ENCODE results near the gene REC8. TPM values are rescaled to one million over a fixed set of nuclear protein-coding genes. Genes with fewer than 3 reads are reported as not detected.

Gene REC8
- total and polyA plus RNA-seq, 2 of the 13 experiments (the other 11 are each of a cell fraction or from before 2014, with no cell fraction given): 3.4 to 14.7 TPM

GRCh38 chr14:24135834-24136683 lies 35.8 kb upstream of the REC8 start, which contains the start of gene PSME1 (continued):
- TF ChIP-seq SKIL (CRISPR knock-in tag; IDR thresholded peaks at IDR 0.05; ENCODE audit: borderline replicate concordance): no peak
- TF ChIP-seq TSC22D2 (CRISPR knock-in tag; IDR thresholded peaks at IDR 0.05; ENCODE audit: borderline replicate concordance): peak; percentile 79
- TF ChIP-seq ZNF430 (CRISPR knock-in tag; IDR thresholded peaks at IDR 0.05): no peak
- TF ChIP-seq ZBTB25 (CRISPR knock-in tag; IDR thresholded peaks at IDR 0.05): no peak
- peak; percentile 79; the same call in 1 of the 2 replicates for TF ChIP-seq ZBTB1 (CRISPR knock-in tag; IDR thresholded peaks at IDR 0.05; ENCODE audit: borderline replicate concordance)
- no peak for TF ChIP-seq ZNF562 (CRISPR knock-in tag; IDR thresholded peaks at IDR 0.05; ENCODE audit: borderline replicate concordance)
- no peak for TF ChIP-seq TEF (CRISPR knock-in tag; IDR thresholded peaks at IDR 0.05)
- peak; percentile 89 for TF ChIP-seq CHD2 (IDR thresholded peaks at IDR 0.05; ENCODE audit: low read depth, low read length)
- TF ChIP-seq ARNTL (CRISPR knock-in tag; IDR thresholded peaks at IDR 0.05): no peak
- TF ChIP-seq REPIN1 (CRISPR knock-in tag; IDR thresholded peaks at IDR 0.05; ENCODE audit: borderline replicate concordance, low read depth): peak; percentile 15; the same call in 1 of the 2 replicates
- no peak for TF ChIP-seq ELK4 (CRISPR knock-in tag; IDR thresholded peaks at IDR 0.05; ENCODE audit: borderline replicate concordance)
- no peak for TF ChIP-seq POLR2AphosphoS2 (IDR thresholded peaks at IDR 0.05; ENCODE audit: low read depth, low read length)
- TF ChIP-seq ZNF784 (CRISPR knock-in tag; IDR thresholded peaks at IDR 0.05; ENCODE audit: borderline replicate concordance): no peak
- peak; percentile 82; the same call in 1 of the 2 replicates for TF ChIP-seq ZNF543 (CRISPR knock-in tag; IDR thresholded peaks at IDR 0.05)
- no peak for TF ChIP-seq SNAPC5 (CRISPR knock-in tag; IDR thresholded peaks at IDR 0.05; ENCODE audit: borderline replicate concordance)
- peak; percentile 84 for TF ChIP-seq ELF1 (CRISPR knock-in tag; IDR thresholded peaks at IDR 0.05)
- TF ChIP-seq RBFOX2 (IDR thresholded peaks at IDR 0.05; ENCODE audit: low read depth, low read length): peak; percentile 98
- no peak for TF ChIP-seq SYNCRIP (IDR thresholded peaks at IDR 0.05; ENCODE audit: insufficient read depth, low read depth, low read length)
- TF ChIP-seq ZNF501 (CRISPR knock-in tag; IDR thresholded peaks at IDR 0.05): no peak
- no peak for TF ChIP-seq RBM22 (optimal IDR thresholded peaks at IDR 0.05; ENCODE audit: low read length)
- TF ChIP-seq JUND (CRISPR knock-in tag; IDR thresholded peaks at IDR 0.05): no peak

All from HepG2 (cell line).